Measurements from ENCODE around the gene SNAPC2.

SNAPC2 gene

DNA sequence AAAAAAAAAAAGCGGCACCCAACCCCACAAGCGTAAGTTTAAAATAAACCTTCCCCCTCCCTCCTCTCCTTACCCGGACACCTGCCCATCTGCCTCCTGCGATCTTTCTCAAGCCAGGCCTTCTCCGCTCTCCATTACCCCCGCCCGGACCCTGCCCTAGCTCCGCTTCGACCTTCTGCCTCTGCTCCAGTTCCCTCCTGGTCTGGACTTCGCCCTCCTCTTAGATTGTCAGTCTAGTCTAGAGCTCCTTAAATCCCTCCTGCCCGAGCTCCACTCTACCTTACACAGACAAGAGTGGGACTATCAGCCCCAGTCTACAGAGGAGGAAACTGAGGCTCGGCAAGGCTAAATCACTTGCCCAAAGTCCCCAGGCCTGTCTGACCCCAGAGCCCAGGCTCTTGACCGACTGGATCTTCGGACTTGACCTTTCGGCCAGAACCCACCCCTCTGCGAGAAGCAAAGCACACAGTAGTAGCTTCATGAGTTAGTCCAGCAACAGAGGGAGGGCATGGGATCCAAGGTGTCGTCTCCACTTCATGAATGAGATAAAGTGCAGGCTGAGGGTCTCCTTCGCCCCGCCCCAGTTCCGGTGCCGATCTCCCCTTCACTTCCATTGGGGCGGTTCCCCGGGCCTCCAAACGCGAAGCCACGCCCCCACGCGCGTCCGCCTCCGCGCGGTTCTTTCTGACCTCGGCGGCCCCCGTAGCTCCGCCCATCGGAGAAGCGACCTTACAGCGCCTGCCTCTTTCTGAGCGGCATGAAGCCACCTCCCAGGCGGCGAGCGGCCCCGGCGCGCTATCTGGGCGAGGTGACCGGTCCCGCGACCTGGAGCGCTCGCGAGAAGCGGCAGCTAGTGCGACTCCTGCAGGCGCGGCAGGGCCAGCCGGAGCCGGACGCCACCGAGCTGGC lies at the start of gene SNAPC2:
Gene SNAPC2 (plus strand): TSS at position 729 of the 909 bp plus-strand sequence. CDS start 29 bp downstream, at position 758.
- DNase-seq, result peak; percentile 90

GRCh38 chr19:7870571-7871436 lies 49.3 kb upstream of the SNAPC2 start:
- DNase-seq, result no peak

GRCh38 chr19:7871437-7872305 lies 48.5 kb upstream of the SNAPC2 start:
- no peak for DNase-seq

GRCh38 chr19:7872306-7873204 lies 47.6 kb upstream of the SNAPC2 start:
- no peak for DNase-seq

DNA sequence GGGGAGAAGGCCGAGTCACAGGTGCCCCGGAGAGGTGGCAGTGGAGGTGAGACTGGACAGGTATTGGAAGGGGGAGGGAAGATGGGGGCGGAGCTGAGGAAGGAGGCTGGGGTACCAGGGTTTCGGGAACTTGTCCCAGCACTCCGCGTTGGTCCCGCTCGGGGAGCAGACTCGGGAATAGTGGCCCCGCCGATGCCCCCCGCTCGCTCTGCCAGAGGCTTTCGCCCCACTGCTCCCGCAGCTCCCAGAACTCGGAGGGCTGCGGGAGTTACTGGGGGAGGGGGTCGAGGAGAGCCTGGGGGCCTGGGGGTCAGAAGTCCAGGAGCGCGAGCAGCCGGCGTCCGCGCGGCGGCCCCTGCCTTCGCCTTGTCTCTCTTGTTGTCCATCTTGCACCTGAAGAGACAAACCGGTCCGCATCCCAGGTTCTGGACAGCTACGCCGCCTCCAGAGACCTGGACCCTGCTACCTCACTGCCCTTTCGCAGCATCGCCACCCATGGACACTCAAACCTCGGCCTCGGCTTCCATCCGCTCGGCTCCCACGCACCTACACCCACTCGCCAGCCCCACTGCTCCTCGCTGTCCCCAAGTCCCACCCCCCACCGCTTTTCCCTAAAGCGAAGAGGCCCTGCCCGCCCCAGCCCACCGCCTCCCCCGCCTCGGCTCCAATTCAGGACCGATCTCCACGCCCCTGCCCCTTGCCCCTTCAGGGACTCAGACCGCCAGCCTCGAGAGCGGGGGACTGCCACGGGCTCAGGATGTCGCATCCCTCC lies 46.6 kb upstream of the SNAPC2 start:
- DNase-seq, result no peak

DNA sequence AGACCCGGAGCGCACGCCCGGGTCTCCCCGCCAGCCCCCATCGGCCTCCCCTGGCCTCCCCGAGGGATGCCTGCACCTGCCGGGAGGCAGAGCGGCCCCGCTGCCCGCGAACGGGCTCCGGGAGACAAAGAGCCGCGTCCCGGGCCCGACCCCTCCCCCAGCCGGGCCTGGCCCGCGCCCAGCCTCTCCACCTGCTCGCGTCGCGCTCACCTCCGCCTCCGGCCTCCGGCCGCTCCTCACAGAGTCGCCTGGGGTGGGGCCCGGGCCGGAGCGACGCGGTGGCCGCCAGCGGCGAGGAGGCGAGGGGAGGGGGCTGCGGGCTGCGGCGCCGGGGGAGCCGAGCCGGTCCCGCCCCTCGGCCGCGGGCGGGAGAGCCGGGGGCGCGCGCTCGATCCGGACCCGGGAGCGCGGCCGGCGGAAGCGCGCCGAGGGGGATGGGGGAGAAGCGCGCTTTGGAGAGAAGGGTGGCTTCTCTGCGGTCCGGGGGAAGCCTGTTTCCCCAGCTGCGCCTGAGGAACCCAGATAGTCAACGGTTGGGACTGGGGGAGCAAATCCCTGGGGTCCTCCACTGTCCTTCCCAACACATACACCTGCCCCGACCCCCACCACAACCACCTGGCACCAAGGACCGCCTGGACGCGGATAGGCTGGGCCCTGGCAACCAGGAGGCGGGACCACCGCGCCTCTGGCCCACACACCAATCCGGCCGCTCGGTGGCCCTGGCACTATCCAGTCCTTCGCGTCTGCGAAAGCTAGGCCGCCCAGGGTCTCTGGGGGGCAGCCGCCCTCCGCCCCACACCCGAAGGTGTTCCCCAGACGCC lies 45.9 kb upstream of the SNAPC2 start, which contains the start of gene PRR36:
Gene PRR36 (minus strand): TSS at position 315 of the 821 bp plus-strand sequence. CDS start 701 bp downstream, outside the sequence.
- peak; percentile 88 for DNase-seq

DNA sequence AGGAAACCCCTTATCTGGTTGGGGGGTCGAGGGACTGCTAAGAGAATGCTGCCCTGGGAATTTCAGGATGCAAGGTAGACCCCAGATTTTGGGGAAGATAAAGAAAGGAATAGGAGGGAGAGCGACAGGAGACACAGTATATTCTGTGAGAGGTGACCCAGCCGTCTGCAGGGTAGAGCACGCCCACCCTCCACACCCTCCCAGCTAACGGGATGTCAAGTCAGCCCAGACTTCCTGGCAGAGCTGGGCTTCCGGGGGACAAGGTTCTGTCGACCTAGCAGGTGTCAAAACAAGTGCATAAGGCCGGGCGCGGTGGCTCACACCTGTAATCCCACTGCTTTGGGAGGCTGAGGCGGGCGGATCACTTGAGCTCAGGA lies 45.3 kb upstream of the SNAPC2 start:
- no peak for DNase-seq

DNA sequence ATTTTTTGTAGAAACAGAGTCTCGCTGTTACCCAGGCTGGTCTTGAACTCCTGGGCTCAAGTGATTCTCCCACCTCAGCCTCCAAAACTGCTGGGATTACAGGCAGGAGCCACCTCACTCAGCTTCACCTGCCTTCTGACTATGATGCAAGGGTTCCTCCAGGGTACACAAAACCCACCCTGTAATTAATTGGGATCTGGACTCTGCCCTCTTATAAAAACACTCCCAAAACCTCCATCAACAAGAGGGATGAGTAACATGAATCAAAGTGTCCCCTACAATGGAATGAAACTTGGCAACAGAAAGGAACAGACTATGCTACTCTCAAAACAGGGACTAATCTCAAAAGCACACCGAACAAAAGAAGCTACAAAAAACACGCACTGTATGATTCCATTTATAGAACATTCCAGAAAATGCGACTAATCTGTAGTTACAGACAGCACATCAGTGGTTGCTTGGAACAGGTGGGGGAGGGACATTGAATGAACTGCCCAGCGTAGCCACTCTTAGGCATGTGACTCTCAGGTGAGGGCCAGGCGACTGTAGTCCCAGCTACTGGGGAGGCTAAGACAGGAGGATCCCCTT lies 42.8 kb upstream of the SNAPC2 start:
- DNase-seq, result no peak

DNA sequence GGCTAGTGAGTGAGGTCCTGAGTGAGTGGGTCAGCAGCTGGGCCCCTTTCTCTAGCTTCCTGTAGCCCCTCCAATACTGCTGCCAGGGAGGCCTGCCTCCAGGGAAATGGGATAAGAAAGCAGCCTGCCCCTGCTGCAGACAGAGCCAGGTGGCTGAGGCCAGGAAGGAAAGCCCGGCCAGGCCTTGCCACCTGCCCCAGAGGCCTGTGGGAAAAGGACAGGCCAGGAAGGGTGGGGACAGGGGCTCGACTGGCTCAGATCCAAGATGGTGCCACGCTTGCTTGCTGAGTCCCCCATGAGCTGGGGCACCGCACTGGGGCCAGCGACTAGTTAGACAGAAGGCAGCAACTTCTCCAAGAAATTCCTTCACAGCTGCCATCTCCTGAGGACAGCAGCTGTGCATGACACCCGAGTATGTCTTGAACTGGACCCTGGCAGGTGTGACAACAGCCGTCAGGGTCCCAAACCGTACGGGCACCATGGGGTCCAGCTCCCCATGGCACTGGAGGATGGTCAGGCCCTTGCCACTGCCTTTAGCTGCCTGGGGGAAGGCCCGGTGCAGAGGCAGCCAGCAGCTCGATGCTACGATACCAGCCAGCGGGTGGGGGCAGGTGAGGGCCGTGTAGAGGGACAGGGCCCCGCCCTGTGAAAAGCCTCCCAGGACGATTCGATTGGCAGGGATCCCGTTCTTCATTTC lies 40.9 kb upstream of the SNAPC2 start:
- DNase-seq, result no peak

DNA sequence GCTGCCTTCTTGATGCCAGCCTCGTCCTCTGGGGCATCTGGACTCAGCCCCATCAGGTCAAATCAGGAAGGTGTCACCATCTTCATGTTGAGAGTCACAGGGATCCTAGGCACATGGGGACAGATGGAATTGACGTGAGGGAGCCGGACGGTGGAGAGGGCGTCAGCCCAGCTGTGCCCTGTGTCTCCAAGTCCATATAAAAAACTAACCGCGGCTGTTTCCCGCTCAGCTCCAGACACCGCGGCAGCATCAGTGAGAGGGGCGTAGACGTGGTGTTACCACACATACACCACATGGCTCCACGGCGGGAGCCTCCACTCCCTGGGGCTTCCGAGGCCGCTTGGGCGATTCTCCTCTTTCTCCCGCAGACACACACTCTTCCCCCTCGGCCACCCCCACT lies 40.3 kb upstream of the SNAPC2 start:
- no peak for DNase-seq

GRCh38 chr19:7881910-7882309 lies 38.2 kb upstream of the SNAPC2 start:
- no peak for DNase-seq

- DNase-seq, result no peak
Measured at GRCh38 chr19:7883105-7883504, 37.0 kb upstream of the SNAPC2 start.

GRCh38 chr19:7883796-7884570 lies 36.2 kb upstream of the SNAPC2 start:
- no peak for DNase-seq

DNA sequence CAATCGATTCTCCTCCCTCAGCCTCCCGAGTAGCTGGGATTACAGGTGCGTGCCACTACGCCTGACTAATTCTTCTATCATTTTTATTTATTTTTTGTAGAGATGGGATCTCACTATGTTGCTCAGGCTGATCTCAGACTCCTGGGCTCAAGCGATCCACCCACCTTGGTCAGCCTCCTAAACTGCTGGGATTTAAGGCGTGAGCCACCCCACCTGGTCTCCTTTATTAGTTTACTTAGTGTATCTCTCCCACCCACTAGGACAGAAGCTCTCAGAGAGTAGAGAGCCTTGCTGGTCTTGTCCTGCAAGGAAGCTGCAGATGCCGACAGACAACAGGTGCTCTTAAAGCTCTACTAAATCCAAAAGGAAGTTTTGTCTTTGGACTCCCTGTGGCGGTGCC lies 34.3 kb upstream of the SNAPC2 start:
- DNase-seq, result no peak

DNA sequence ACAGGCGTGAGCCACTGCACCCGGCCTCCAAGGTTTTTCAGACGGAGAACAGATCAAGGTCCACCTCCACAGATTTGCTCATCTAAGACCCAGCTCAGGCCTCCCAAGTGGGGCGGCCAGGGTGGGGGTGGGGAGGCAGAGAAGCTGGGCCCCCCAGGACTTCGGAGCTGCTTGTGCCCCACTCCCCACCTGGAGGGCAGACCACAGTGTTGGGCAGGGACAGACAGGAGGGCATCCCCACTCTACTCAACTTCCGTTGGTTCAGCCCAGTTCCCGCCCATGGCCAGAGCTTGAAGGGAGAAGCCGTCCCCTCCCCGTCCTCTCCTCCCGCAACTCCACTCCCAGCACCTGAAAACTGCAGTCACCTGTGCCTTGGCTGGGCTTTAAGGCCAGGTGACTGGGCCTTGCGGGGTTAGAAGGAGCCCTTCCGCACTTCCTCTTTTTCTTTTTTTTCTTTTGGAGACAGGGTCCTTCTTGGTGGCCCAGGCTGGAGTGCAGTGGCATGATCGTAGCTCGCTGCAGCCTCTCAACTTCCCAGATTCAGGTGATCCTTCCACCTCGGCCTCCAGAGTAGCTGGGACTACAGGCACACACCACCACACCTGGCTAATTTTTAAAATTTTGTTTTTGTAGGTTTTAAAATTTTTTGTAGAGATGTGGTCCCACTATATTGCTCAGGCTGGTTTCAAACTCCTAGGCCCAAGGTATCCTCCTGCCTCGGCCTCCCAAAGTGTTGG lies 32.6 kb upstream of the SNAPC2 start:
- DNase-seq, result no peak

DNA sequence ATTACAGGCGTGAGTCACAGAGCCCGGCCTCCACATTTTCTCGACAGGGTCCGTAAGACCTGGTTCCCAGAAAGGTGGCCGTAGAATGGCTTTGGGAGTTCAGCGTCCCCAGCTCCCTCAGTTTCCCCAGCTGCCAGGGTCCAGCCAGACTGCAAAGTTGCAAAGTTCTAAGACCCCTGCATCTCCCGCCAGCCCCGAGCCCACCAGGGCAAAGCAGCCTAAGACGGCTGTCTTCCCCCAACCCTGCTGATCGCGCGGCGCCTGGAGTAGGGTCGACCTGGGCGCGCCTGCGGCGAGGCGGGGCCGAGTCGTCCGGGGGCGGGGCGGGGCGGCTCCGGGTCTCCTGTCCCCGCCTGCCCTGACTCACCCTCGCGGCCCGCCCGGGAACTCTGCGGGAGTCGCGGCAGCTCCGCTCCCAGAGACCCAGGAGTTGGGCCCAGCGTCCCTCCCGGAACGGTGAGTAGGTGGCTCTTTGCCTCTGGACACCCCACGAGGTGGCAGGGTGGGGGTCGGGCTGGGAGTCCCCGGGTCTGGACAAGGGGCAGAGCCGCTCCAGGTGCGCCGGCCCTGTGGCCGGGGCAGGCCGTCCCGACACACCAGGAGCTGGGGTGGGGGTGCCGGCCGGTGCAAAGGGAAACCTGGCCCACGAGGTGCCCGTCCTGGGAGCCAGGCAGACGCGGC lies 31.9 kb upstream of the SNAPC2 start, which contains the start of gene LRRC8E:
Gene LRRC8E (plus strand): TSS at position 366 of the 681 bp plus-strand sequence. CDS start 7,094 bp downstream, outside the sequence.
- DNase-seq, result no peak
